AG20443 (cell line): ENCODE results near the gene RAP2A.

Experiments
- DNase-seq: peaks from one replicate; pipeline ENCODE4 v3.0.0; 2012; ENCODE audit warnings: low spot score, mixed read lengths

RAP2A gene

DNA sequence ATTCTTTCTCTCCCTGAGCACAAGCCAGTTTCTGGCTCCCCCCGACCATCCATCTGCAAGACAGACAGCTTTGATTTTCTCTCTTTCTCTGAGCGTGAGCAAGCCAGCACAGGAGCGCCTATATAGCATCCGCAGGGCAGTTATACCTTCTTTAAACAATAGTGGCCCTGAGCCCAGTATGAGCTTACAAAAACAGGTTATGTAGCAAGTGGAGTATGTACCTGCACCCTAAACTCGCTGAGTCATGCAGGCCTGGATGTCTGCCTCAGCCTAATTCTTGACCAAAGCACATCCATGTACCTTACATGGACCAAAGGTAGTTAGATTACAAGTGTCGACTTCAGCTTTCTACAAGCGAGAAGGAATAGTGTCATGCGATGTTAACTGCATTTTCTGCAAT lies 61.7 kb downstream of the RAP2A start:
- DNase-seq: no peak

DNA sequence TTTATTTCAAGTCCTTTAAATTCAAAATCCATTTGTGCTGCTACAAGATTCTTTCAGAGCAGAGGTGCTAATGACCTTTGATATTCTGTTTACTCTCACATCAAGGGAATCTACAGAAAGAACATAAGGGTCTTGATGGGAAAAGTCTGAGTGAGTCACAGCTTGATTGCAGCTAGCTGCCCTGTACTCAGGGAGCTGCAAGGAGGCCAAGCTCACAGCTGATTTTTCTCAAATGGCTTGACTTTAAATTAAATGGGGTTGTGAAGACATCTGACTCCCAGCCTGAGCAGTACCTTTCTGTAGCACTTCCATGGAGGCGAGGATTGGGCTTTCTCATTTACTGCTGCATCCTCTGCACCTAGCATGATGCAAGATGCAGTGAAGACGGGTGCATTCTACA lies 62.5 kb downstream of the RAP2A start:
- DNase-seq: no peak

DNA sequence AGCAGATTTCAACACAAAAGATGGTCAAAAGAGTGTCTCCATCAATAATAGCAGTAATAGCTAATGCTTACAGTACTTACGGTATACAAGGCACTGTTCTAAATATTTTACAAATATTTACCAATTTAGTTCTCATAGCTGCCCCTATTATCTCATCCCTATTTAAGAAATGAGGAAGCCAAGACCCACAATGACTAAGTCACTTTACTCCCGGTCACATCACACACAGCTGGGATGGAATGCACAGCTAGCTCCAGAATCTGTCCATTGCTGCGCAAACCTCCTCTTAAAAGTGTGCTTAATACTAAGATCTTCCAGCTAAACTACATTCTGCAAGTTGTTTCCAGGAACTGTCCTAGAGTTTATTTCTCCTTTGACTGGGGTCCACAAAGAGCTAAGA lies 63.4 kb downstream of the RAP2A start:
- DNase-seq: no peak

DNA sequence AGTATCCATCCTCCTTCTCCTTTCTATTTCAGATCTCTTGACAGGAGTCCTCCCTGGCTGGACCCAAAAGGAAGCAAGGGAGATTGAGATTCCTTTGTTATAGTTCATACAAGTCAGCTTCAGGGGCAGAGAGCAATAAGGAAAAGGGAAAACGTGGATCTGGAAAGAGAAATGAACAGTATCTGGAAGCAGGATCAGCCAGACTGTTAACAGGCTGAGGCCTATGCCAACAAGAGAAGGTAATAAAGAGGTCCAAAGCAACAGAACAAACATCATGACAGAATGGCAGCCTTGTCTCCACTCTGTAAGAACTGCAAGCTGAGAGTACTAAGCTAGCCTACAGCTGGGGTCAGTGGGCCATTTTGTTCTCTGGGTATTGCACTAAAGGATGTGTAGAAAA lies 64.5 kb downstream of the RAP2A start:
- DNase-seq: no peak

DNA sequence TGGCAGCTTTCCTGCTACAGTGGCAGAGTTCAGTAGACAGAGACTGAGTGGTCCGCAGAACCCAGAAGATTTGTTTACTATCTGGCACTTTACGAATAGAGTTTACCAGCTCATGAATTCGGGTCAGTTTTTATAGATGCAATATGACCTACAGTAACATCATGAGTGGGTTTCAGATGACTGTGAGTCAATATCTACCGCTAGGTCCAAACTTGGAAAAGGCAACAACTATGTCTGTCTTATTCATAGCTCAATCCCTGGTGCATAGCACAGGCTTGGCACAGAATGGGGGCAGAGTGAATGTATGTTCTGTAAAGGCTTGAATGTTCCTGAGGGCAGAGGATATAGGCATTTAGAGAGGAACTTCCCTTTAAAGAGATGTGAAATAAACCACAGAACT lies 65.2 kb downstream of the RAP2A start:
- DNase-seq: no peak

DNA sequence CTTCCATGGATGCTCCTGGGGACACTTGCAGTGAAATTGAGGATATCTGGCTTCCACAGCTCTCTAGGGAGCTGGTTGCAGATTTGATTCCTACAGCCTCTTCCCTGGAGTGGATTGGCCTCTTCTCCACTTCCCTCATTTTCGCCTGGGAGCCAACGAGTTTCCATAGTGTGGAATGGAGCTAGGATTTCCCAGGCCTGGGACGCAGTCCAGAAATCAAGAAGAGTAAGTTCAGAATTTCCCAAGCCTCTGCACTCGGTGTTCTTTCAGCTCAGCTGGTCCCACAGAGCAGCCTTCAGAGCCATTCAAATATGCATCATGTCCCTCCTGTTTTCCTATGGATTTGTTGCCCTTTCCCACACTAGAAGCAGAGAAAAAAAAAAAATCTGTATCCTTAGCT lies 68.2 kb downstream of the RAP2A start:
- no peak for DNase-seq

DNA sequence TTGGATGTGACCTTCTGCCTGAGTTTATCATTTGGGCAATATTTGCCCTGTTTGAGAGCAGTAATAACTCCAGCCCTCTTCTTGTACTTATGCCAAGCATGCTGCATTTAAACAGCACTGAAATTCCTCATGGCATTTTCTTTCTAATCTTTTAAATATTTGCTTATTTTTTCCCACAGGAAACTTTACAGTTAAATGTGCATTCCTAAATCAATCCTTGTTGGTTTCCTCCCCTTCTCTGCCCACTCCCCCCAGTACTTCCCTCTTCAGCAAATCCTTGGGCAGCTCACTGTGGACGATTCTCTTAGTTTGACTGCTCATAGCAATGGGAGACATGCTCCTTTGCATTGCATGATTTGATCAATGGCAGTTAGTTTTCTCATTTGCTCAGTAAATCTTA lies 68.7 kb downstream of the RAP2A start:
- no peak for DNase-seq

DNA sequence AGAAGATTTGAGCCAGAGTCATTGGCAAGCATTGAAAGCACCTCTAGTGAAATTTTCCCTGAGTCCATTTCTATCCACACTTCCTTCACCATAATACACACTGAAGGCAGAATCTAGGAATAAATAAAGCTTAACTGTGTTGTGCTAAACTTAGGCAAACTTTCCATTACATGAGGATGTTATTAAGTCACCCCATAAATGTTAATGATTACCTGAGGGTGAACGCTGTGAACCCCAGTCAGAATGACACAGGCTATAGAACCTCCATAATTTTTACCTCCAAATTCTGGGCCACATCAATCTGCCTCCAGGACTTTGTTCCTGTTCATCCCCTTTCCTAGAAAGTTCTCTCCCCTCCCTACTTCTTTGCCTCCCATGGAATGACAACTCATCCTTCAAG lies 71.0 kb downstream of the RAP2A start:
- DNase-seq: no peak

DNA sequence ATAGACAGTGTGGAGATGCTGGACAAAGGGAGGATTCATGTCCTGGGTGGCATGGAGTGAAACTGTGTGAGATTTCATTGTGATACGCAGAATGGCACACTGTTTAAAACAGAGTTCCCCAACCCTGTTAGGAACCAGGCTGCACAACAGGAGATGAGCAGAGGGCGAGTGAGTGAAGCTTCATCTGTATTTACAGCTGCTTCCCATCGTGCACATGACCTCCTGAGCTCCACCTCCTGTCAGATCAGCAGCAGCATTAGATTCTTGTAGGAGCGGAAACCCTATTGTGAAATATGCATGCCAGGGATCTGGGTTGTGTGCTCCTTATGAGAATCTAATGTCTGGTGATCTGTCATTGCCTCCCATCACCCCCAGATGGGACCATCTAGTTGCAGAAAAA lies 72.5 kb downstream of the RAP2A start:
- DNase-seq: no peak

DNA sequence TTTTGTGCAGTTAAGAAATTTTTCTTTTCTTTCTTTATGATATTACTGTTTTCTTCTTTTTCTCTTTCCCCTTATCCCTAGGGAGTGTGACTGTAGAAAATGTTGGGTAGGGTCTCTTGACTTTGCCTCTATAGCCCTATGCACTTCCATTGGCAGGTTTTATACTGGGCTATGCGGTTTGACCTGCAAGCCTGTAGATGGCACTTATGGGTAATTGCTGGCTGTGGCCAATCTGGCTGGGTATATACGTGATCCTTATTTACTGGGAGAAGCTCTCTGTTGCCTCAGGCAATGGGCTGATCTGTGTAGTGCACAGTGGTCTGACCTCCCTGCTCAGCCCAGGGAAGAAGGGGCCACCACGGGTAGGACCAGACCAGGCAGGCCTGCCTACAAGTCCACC lies 78.8 kb downstream of the RAP2A start:
- no peak for DNase-seq

DNA sequence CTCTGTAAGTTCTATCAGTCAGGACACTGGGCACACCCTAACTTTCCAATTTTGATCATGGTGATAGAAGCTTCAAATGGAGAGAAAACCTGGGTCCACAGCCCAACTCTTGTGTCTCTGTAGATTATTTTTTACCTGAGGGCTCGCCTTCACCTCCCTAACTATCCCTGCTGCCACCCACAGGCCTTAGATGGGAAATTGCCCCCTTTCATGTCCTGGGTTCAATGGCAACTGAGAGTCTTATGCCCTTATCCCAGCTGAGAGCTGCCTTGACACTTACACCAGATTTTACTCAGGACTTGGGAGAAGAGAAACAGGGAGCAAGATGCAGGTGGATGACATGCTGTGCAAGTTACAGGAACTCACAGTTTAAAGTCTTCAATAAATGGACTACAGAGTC lies 81.7 kb downstream of the RAP2A start:
- DNase-seq: no peak

DNA sequence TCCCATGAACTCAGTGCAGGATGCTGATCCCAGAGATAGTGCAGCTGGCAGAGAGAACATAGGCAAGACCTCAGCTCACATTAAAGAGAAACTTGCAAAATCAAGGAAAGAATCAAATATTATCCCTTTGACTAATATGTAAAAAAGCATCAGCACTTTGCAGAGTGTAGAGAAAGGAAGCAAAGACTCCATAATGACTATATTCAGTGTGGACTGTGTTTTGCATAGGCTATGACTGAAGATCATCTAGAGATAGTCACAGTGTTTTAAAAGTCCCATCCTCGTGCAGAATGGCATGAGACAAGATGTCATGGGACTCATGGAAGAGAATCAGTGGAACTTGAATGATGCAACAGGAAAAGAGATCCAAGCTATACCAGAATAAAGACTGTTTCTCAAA lies 84.0 kb downstream of the RAP2A start:
- DNase-seq: no peak
